Stimulated activated CD8-positive, alpha-beta memory T cell treated with anti-CD3 and anti-CD28 coated beads, Interleukin-12 subunit alpha, Interleukin-12 subunit beta, amount 100 ng/mL, for 4 hours (primary cell): ENCODE data around the gene CYP11A1.

Source experiments
- DNase-seq: peaks from one replicate; pipeline ENCODE4 v3.0.0-alpha.2; 2020; ENCODE audit warnings: low read depth

CYP11A1 gene

GRCh38 chr15:74300057-74300795 lies 67.2 kb downstream of the CYP11A1 start:
- no peak for DNase-seq

- no peak for DNase-seq
These were observed 69.6 kb downstream of the CYP11A1 start for GRCh38 chr15:74297887-74298286.

GRCh38 chr15:74295800-74296199 lies 71.6 kb downstream of the CYP11A1 start:
- no peak for DNase-seq

- no peak for DNase-seq
These were observed 73.4 kb downstream of the CYP11A1 start for GRCh38 chr15:74294010-74294409.

- no peak for DNase-seq
These were observed 74.2 kb downstream of the CYP11A1 start for GRCh38 chr15:74293021-74293810.

GRCh38 chr15:74291101-74292071 lies 76.1 kb downstream of the CYP11A1 start:
- peak; percentile 13 for DNase-seq

- DNase-seq: no peak
These were observed 76.8 kb downstream of the CYP11A1 start for GRCh38 chr15:74290645-74291044.

GRCh38 chr15:74289671-74290070 lies 77.8 kb downstream of the CYP11A1 start:
- DNase-seq: no peak
